ENCODE data around the gene SAMD7.

Gene SAMD7

DNA sequence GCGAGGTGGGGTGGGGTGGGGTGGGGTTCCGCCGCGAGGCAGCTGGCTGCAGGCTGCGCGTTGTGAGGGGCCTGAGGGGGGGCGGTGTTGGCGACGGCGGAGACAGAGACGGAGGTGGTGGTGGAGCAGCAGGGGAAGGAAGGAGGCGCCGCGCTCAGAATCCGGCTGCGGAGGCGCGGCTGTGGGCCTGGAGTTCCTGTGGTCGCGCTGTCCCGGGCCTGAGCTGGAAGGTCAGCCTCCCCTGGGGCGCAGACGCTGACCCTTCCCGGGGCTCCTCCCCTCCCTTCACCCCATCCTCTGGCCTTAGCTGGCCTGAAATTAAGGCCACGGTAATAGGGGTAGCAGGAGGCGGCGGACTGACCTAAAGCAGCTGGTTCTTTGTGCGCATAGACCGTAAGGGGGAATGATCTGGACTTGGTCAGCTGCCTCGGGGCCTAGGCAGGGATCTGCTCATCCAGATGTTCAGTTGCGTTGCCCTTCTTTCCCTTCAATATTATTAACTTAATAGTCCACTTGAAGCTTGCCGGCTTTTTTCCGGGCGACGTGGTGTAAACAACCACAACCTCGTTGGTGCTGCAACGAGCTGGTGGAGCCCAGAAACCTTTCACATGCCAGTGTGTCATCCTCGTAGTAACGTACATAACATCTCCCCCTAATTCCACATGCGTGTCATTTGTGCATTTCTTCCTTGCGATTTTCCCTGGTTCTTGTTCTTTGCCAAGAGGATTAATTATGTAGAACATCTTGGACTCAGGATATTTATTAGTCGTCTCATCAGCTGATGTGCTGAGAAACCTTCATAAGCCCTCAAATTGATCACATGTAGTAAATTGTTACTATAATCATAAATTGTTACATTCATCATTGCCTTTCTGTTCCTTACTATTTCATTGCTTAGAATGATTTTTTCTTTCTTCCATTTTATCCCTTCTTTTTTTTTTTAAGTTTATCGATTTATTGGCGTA is 55.9 kb downstream of the SAMD7 start:
- peak; percentile 70 to 73 (median 72) for DNase-seq

DNA sequence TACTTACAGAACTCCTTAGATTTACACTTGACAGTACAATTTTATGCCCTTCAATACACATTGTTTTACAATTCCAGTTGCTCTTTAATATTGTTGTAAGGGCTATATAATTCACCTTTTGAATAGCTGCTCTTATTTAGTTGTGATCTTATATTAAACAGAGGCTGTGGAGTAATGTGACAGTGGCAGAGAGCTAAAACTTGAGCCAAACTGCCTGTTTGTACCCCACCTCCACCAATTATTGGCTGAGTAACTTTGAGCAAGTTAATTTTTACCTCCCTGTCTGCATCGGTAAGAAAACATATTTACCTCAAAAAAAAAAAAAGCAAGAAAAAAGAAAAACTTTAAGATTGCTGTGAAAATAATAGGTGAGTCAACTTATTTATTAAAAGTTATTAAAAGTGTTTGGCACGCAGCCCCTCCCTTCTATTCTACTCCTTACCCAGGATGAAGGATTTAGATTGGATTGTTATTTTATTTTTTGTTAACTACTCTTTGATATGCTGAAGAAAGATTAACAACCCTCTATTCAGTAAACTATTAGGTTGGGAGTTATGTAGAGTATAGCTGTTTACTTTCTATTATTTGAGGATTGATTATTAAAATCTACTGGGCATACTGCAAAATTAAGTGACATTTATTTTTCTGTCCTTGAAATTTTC is 57.0 kb downstream of the SAMD7 start:
- no peak for DNase-seq

- DNase-seq: peak in 2 of 3 donors; percentile 32 to 37
Measured at GRCh38 chr3:169969174-169970095, 58.1 kb downstream of the SAMD7 start.

- no peak for DNase-seq
Measured at GRCh38 chr3:169970847-169971246, 59.5 kb downstream of the SAMD7 start.

GRCh38 chr3:169971522-169971921 is 60.1 kb downstream of the SAMD7 start:
- DNase-seq: no peak

- DNase-seq: peak; percentile 36 to 83 (median 81)
Measured at GRCh38 chr3:169980055-169980454, 68.7 kb downstream of the SAMD7 start.

- DNase-seq: no peak
Measured at GRCh38 chr3:169984292-169984691, 72.9 kb downstream of the SAMD7 start.

Data from suppressor macrophage treated with lipopolysaccharide for 1 hour (primary cell).